ENCODE results near the gene KRTAP4-8.

DNA sequence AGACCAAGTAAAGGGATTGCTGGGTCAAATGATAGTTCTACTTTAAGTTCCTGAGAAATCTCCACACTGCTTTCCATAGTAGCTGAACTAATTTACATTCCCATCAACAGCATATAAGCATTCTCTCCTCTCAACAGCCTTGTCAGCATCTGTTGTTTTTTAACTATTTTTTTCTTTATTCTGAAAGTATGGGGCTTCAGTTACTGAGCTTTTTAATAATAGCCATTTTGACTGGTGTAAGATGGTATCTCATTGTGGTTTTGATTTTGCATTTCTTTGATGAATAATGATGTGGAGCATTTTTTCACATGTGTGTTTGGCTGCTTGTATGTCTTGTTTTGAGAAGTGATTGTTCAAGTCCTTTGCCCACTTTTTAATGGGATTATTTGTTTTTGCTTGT, 45.4 kb downstream of the KRTAP4-8 start:
- TF ChIP-seq RXRA (IDR thresholded peaks at IDR 0.05; ENCODE audit: insufficient read depth, low read depth, low read length) (no peak), EP300 (IDR thresholded peaks at IDR 0.05; ENCODE audit: borderline replicate concordance in 1 of 2, low read depth in 2 of 2, low read length in 2 of 2) (no peak), KDM1A (IDR thresholded peaks at IDR 0.05; ENCODE audit: borderline replicate concordance, low read length) (no peak), ATF3 (IDR thresholded peaks at IDR 0.05; ENCODE audit: insufficient read depth, low read depth, low read length) (no peak), TBP (IDR thresholded peaks at IDR 0.05; ENCODE audit: low read depth, low read length) (no peak), BRCA1 (IDR thresholded peaks at IDR 0.05; ENCODE audit: low read depth, low read length) (no peak), CHD2 (IDR thresholded peaks at IDR 0.05; ENCODE audit: low read length) (no peak), HDAC6 (IDR thresholded peaks at IDR 0.05; ENCODE audit: low read depth, low read length) (no peak), MAFK (IDR thresholded peaks at IDR 0.05; ENCODE audit: low read depth, low read length) (no peak)
- TF ChIP-seq, protein P1, sequence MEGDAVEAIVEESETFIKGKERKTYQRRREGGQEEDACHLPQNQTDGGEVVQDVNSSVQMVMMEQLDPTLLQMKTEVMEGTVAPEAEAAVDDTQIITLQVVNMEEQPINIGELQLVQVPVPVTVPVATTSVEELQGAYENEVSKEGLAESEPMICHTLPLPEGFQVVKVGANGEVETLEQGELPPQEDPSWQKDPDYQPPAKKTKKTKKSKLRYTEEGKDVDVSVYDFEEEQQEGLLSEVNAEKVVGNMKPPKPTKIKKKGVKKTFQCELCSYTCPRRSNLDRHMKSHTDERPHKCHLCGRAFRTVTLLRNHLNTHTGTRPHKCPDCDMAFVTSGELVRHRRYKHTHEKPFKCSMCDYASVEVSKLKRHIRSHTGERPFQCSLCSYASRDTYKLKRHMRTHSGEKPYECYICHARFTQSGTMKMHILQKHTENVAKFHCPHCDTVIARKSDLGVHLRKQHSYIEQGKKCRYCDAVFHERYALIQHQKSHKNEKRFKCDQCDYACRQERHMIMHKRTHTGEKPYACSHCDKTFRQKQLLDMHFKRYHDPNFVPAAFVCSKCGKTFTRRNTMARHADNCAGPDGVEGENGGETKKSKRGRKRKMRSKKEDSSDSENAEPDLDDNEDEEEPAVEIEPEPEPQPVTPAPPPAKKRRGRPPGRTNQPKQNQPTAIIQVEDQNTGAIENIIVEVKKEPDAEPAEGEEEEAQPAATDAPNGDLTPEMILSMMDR (IDR thresholded peaks at IDR 0.05; ENCODE audit: control extremely low read depth in 1 of 3, insufficient read depth in 1 of 3, low read depth in 1 of 3, low read length in 3 of 3), result no peak
